HT-29 (cell line): ENCODE measurements around the gene PRKCA. TPM values are rescaled to one million over a fixed set of nuclear protein-coding genes. Genes with fewer than 3 reads are reported as not detected.

ENCODE experiments used
- DNase-seq: peaks from one replicate; pipeline ENCODE4 v3.0.0-alpha.2; 2015; ENCODE audit warnings: low spot score
- total RNA-seq: library from RNA; depleted of rRNA; stranded (reverse); fragments of >200 nt; shearing (Covaris generic); gene quantifications from 2 replicates; pipeline ENCODE4 v1.2.3, GENCODE V29; 2014

The PRKCA gene
- total RNA-seq, 1 experiment from 2014 or later, result 7.1 TPM

- DNase-seq, result no peak
These were observed 462.1 kb downstream of the PRKCA start for GRCh38 chr17:66764506-66764905.

GRCh38 chr17:66767154-66767933 is 464.9 kb downstream of the PRKCA start:
- DNase-seq, result no peak

- DNase-seq, result no peak
These were observed 467.5 kb downstream of the PRKCA start for GRCh38 chr17:66769911-66770310.

GRCh38 chr17:66772148-66772812 is 469.9 kb downstream of the PRKCA start:
- no peak for DNase-seq

- no peak for DNase-seq
These were observed 472.9 kb downstream of the PRKCA start for GRCh38 chr17:66775271-66775670.

- DNase-seq, result no peak
These were observed 473.5 kb downstream of the PRKCA start for GRCh38 chr17:66775881-66776400.

- DNase-seq, result no peak
These were observed 474.7 kb downstream of the PRKCA start for GRCh38 chr17:66776999-66777688.

GRCh38 chr17:66777689-66778225 is 475.3 kb downstream of the PRKCA start:
- no peak for DNase-seq

GRCh38 chr17:66778531-66779236 is 476.3 kb downstream of the PRKCA start:
- no peak for DNase-seq

GRCh38 chr17:66779237-66779606 is 476.8 kb downstream of the PRKCA start:
- DNase-seq, result no peak

- no peak for DNase-seq
These were observed 478.7 kb downstream of the PRKCA start for GRCh38 chr17:66781135-66781534.

- no peak for DNase-seq
These were observed 480.4 kb downstream of the PRKCA start for GRCh38 chr17:66782851-66783250.

- DNase-seq, result no peak
These were observed 481.4 kb downstream of the PRKCA start for GRCh38 chr17:66783656-66784381.

GRCh38 chr17:66784621-66785364 is 482.4 kb downstream of the PRKCA start:
- no peak for DNase-seq

- DNase-seq, result no peak
These were observed 483.7 kb downstream of the PRKCA start for GRCh38 chr17:66786107-66786506.

- no peak for DNase-seq
These were observed 485.5 kb downstream of the PRKCA start for GRCh38 chr17:66787914-66788313.

- no peak for DNase-seq
These were observed 486.7 kb downstream of the PRKCA start for GRCh38 chr17:66789093-66789492.

GRCh38 chr17:66789961-66790437 is 487.6 kb downstream of the PRKCA start:
- no peak for DNase-seq

- DNase-seq, result no peak
These were observed 488.2 kb downstream of the PRKCA start for GRCh38 chr17:66790501-66791061.

- DNase-seq, result no peak
These were observed 488.9 kb downstream of the PRKCA start for GRCh38 chr17:66791347-66791746.
